ENCODE results near the gene MIPEP.

- TF ChIP-seq CTCF (IDR thresholded peaks at IDR 0.05; ENCODE audit: poor library complexity, severe bottlenecking) (no peak), RAD21 (conservative IDR thresholded peaks at IDR 0.05) (no peak), EZH2 (IDR thresholded peaks at IDR 0.05; ENCODE audit: borderline replicate concordance, insufficient read depth, low read length, poor library complexity, severe bottlenecking) (no peak), EP300 (conservative IDR thresholded peaks at IDR 0.05; ENCODE audit: poor library complexity, severe bottlenecking) (no peak), REST (IDR thresholded peaks at IDR 0.05; ENCODE audit: borderline replicate concordance) (no peak), POLR2AphosphoS5 (IDR thresholded peaks at IDR 0.05) (no peak), SMC3 (conservative IDR thresholded peaks at IDR 0.05; ENCODE audit: poor library complexity) (no peak)
These were observed 80.4 kb downstream of the MIPEP start for GRCh38 chr13:23808803-23809202.

Measured in neural cell (in vitro differentiated cells).